HCT116 (cell line): ENCODE results near the gene CEP112.

ENCODE experiments used
- CEBPB ChIP-seq: IDR thresholded peaks from 2 replicates; pipeline ENCODE4 v1.6.1; 2012; ENCODE audit warnings: low read depth
- CTCF ChIP-seq, 3 experiments: fragments of 200-600 bp in 1 of 3; sonication (generic) in 1 of 3; IDR thresholded peaks in 2 of 3; conservative IDR thresholded peaks in 1 of 3; 2 replicates each; pipeline ENCODE4 v1.5.1; 2012 to 2017; ENCODE audit warnings: low read depth in 2 of 3, low read length in 2 of 3, antibody characterized with exemption in 1 of 3, borderline replicate concordance in 1 of 3, control low read depth in 1 of 3, mild to moderate bottlenecking in 1 of 3, mixed read lengths in 1 of 3, mixed run types in 1 of 3, moderate library complexity in 1 of 3; ENCODE audit not compliant: insufficient read depth in 1 of 3
- EZH2 ChIP-seq: fragments of 200-600 bp; sonication (generic); IDR thresholded peaks from 2 replicates; pipeline ENCODE4 v1.6.1; 2017; ENCODE audit warnings: antibody characterized with exemption, mixed run types
- SIN3A ChIP-seq: IDR thresholded peaks from 2 replicates; pipeline ENCODE4 v1.6.1; 2012; ENCODE audit warnings: low read depth

- TF ChIP-seq CEBPB (no peak), EZH2 (no peak), CTCF (IDR thresholded peaks at IDR 0.05 in 2 of 3, conservative IDR thresholded peaks at IDR 0.05 in 1 of 3; ENCODE audit: borderline replicate concordance in 1 of 3, insufficient read depth in 1 of 3, low read depth in 2 of 3, low read length in 2 of 3) (no peak), SIN3A (no peak)
Observed at GRCh38 chr17:66233023-66233753, 41.3 kb upstream of the CEP112 start.
